Measurements from ENCODE around the gene APOBEC3G.
"Not testable (repeated sequence)": the region's sequence is repeated elsewhere in the genome, so short reads cannot be mapped to it uniquely, and the experiment has no call there.

DNA sequence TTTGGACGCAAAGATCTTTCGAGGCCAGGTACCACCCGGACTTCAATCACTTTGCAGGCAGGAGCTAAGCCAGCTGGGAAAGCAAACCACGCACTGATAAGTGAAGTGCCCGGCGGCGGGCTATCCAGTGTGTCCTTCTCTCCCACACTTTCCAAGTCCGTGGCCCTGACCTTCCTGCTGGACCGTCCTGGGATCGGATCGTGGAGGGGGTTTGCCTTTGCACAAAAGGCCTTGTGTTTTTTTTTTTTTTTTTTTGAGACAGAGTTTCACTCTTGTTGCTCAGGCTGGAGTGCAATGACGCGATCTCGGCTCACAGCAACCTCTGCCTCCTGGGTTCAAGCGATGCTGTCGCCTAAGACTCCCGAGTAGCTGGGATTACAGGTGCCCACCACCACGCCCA is 34.0 kb upstream of the APOBEC3G start:
- TF ChIP-seq, protein P1, sequence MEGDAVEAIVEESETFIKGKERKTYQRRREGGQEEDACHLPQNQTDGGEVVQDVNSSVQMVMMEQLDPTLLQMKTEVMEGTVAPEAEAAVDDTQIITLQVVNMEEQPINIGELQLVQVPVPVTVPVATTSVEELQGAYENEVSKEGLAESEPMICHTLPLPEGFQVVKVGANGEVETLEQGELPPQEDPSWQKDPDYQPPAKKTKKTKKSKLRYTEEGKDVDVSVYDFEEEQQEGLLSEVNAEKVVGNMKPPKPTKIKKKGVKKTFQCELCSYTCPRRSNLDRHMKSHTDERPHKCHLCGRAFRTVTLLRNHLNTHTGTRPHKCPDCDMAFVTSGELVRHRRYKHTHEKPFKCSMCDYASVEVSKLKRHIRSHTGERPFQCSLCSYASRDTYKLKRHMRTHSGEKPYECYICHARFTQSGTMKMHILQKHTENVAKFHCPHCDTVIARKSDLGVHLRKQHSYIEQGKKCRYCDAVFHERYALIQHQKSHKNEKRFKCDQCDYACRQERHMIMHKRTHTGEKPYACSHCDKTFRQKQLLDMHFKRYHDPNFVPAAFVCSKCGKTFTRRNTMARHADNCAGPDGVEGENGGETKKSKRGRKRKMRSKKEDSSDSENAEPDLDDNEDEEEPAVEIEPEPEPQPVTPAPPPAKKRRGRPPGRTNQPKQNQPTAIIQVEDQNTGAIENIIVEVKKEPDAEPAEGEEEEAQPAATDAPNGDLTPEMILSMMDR (IDR thresholded peaks at IDR 0.05 in 2 of 3, conservative IDR thresholded peaks at IDR 0.05 in 1 of 3; ENCODE audit: control insufficient read depth in 2 of 3, extremely low read depth in 1 of 3, insufficient read depth in 1 of 3, low read depth in 3 of 3, low read length in 3 of 3), result not testable (repeated sequence)
- not testable (repeated sequence) for TF ChIP-seq HDAC6 (IDR thresholded peaks at IDR 0.05; ENCODE audit: unreplicated experiment); ZNF217 (IDR thresholded peaks at IDR 0.05)
